Activated naive CD4-positive, alpha-beta T cell treated with Interleukin-2 at 50 U/mL for 16 hours (primary cell): Measurements from ENCODE around the gene TEX264.
A peak's percentile ranks its signal among the peaks of the same experiment; 100 is the strongest.
"Not testable (repeated sequence)": the region's sequence is repeated elsewhere in the genome, so short reads cannot be mapped to it uniquely, and the experiment has no call there.

ENCODE experiments used
- DNase-seq: peaks from one replicate; pipeline ENCODE4 v3.0.0-alpha.2; 2020

The TEX264 gene, protein sequence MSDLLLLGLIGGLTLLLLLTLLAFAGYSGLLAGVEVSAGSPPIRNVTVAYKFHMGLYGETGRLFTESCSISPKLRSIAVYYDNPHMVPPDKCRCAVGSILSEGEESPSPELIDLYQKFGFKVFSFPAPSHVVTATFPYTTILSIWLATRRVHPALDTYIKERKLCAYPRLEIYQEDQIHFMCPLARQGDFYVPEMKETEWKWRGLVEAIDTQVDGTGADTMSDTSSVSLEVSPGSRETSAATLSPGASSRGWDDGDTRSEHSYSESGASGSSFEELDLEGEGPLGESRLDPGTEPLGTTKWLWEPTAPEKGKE

DNA sequence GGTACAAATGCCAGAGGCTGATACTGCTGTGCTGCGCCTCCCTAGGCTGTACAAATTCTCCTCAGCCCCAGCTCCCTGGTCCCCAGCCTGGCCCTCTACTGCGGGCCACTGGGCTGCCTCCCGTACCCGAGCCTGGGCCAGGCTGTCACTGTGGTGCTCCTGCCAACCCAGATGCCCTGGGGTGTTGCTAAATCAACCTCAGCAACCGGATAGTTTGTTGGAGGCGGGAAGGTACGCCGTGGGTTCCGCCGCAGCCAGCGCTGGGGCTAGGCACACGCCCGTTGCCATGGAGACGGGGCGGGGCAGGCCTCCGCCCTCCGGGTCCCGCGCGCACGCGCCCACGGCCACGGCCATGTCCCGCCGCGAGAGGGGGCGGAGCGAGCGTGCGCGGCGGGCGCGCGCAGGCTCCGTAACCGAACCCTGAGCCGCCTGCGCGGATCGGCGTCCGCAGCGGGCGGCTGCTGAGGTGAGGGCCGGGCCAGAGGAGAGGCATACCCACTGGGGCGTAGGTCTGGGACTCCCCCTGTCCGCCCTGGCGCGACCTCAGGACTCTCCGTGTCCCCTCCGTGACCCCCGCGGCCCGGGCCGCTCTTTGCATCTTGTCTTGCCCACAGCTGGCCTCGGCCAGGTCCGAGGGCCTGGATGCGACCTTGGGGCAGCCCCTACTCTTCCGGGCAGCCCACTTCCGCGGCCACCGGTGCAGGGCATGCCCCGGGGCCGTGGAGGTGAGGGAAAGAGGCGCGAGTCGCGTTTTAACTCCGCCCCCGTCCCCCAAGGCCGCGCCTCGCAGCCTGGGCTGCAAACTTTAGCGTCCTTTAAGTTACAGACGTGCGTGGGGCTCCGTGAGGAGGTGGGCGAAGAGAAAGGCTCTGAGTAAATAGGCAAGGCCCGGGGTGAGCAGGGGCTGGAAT is at the start of gene TEX264:
TEX264 (plus strand) TSS at position 430 of the 911 bp plus-strand sequence. CDS start 3,053 bp downstream, outside the sequence.
- peak; percentile 92 for DNase-seq

DNA sequence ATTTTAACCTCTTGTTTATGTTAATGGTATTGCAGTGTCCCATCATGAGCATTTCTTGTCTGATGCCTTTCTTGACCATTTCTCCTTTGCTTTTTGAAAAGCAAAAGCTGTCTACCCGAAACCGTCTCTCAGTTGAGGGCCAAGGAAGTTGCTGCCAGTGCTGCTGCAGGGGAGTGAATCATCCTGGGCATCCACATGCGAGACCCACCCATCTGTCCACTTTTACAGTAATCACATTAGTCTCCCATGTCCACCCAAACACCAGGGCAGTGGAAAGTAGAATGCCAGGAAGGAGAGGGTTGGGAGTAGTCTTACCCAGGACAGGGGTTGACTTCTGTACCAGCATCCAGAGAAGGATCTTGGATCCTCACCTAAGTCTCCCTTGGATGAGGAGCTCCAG is 48.6 kb upstream of the TEX264 start:
- DNase-seq: no peak

DNA sequence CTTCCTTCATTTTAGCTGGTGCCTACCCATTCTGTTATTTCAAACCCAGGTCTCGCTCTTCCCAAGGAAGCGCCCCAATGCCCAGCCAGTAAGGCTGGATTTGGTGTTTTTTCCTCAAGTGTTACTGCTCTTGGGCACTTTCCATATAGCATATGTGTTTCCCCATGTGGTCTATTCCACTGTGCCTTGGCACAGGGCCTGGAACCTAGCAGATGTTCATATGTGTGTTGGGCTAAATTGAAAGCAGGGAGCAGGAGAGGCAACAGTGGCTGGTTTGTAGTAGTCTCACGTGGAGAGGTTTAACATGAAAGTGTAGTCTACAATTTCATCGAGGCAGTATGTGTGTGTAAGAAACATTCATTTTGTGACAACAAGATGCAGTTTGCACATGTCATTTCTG is 48.2 kb upstream of the TEX264 start:
- DNase-seq: no peak

DNA sequence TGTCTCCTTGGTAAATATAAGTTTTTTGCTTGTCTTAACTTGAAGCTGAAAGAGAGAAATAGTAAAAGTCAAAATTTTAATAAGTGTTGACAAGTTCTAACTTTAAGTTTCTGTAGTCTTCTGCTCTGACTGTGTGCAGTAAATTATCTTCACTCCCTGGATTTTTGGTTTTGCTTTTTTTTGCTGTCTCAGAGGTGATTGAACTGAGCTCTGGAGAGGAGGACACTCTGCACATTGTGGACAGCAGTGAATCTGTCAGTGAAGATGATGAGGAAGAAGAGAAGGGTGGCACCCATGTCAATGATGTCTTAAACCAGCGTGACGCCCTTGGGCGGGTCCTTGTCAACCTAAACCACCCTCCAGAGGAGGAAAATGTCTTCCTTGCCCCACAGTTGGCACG is 40.5 kb upstream of the TEX264 start:
- no peak for DNase-seq

DNA sequence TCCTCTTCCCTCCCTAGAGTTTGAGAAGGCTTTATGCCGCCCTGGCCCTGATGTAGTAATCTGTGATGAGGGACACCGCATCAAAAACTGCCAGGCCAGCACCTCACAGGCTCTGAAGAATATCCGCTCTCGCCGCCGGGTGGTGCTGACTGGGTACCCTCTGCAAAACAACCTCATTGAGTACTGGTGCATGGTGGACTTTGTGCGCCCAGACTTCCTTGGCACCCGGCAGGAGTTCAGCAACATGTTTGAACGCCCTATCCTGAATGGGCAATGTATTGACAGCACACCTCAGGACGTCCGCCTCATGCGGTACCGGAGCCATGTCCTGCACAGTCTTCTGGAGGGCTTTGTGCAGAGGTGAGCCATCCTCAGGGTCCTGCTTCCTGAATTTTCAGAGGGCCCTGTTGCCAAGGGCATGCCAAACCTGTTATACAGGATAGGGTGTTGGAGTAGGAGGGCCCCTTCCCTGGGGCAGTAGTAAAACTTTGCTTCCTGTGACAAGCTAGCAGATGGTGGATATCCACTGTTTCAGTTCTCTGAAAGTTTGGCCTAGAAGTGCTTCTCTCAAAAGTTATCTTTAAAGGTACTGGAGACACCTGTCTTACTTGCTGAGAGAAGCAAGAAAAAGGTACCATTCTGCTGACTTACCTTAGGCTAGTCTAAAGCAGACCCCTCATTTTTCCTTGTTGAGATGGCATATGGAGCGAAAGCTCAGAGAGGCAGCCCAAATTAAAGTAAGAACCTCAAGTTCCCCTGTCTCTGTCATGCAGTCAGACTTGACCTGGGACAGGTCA is 33.7 kb upstream of the TEX264 start:
- no peak for DNase-seq

DNA sequence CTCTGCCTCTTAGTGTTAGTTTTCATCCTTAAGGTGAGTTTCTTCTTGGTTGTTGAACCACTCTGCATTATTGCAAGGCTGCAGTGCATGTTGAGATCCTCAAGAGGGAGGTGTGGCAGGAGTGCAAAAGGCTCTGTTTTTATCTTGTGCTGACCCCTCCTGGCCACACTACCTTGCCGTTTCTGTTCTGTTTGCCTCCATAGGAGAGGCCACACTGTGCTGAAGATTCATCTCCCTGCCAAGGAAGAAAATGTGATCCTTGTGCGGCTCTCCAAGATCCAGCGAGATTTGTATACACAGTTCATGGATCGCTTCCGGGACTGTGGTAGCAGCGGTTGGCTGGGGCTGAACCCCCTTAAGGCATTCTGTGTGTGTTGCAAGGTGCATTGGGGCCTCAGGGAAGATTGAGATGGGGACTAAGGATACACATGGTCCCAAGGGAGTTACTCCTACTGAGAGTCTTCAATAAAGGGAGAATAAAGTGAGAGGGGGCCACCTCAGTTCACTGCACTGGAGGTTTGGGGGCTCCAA is 33.0 kb upstream of the TEX264 start:
- peak; percentile 3 for DNase-seq

DNA sequence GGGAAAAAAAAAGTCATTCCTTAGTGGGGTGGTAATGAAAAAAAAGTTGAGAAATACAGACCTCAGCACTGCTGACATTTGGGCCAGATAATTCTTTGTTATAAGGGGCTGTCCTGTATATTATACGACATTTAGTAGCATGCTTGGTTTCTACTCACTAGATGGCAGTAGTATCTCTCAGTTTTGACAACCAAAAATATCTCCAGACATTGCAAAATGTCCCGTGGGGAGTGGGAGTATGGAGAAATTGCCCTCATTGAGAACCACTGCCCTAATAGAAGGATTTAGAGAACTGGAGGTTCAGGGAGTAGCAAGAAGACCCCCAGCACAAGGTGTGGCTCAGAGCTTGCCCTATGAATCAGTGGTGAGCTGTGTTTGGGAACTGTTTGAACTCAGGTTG is 28.6 kb upstream of the TEX264 start:
- no peak for DNase-seq

DNA sequence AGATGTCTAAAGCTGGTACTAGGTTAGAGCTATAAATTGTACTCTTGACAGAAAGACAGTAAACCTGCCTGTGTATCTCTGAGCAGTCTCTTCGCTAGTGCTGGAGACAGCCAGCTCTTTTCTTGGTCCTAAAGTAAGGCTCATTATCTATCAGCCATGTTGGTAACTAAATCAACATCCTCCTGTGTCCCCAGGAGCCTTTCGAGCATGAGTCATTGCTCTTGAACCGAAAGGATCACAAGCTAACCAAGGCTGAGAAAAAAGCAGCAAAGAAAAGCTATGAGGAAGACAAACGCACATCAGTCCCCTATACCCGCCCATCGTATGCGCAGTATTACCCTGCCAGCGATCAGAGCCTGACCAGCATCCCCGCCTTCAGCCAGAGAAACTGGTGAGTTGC is 25.0 kb upstream of the TEX264 start:
- no peak for DNase-seq

DNA sequence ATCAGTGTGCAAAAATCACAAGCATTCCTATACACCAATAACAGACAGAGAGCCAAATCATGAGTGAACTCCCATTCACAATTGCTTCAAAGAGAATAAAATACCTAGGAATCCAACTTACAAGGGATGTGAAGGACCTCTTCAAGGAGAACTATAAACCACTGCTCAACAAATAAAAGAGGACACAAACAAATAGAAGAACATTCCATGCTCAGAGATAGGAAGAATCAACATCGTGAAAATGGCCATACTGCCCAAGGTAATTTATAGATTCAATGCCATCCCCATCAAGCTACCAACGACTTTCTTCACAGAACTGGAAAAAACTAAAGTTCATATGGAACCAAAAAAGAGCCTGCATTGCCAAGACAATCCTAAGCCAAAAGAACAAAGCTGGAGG is 18.9 kb upstream of the TEX264 start:
- not testable (repeated sequence) for DNase-seq

DNA sequence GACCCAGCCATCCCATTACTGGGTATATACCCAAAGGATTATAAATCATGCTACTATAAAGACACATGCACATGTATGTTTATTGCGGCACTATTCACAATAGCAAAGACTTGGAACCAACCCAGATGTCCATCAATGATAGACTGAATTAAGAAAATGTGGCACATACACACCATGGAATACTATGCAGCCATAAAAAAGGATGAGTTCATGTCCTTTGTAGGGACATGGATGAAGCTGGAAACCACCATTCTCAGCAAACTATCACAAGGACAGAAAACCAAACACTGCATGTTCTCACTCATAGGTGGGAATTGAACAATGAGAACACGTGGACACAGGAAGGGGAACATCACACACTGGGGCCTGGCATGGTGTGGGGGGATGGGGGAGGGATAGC is 17.6 kb upstream of the TEX264 start:
- DNase-seq: not testable (repeated sequence)

DNA sequence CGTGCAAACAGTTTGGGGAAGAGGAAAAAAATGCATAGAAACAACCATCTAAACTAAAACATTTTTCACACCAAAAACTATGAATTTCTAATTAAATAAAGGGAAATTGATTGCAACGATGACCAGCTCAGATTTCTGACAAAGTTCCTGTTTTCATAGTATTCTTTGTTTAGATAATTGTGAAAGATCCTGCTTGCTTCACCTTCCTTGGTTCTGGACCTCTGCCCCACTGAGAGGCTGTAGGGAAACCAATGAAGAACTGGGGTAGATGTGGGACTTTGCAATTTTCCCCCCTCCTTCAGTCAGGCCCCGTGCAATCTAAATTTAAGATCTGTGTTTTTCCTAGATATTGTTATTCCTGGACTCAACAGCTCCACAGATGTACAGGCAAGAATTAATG is 13.8 kb upstream of the TEX264 start:
- no peak for DNase-seq

DNA sequence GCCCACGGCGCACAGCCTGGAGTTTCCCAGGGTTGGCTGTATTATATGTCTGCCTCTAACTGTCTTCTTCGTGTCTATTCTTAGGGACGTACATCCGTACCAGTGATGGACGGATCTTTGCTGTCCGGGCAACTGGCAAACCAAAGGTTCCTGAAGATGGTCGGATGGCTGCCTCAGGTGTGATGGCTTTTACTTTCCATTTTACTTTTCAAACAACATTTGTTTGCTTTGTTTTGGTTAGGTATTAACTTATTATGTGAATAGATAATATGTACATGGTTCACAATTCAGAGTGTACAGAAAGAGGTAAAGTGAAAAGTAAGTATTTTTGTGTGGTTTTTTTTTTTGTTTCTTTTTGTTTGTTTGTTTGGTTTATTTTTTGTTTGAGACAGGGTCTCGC is 11.1 kb upstream of the TEX264 start:
- no peak for DNase-seq

DNA sequence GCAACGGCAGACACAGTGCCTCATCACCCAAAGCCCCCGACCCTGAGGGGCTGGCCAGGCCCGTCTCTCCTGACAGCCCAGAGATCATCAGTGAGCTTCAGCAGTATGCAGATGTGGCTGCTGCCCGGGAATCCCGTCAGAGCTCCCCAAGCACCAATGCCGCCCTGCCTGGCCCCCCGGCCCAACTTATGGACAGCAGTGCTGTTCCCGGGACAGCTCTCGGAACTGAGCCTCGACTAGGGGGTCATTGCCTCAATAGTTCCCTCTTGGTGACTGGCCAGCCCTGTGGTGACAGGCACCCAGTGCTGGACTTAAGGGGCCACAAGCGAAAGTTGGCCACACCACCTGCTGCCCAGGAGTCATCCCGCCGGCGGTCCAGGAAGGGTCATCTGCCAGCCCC is 8.6 kb upstream of the TEX264 start:
- DNase-seq: no peak

DNA sequence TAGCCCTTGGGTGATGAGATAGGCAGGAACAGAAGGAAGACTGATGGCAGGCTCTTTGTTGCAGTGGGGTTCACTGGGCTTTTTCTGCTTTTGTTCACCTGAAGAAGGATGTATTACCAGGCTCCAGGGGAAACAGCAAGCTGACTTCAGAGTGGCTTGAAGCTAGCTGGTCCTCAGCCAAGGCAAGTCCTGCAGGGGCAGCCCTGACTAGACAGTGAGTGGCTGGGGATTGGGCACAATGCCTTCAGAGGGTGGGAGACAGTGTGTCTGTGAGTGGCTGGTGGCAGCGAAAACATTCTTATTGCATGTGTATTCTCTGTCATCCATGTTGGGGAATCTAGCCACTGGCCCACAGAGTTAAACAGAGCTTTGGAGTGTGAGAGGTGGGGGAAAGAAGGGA is 2.3 kb upstream of the TEX264 start:
- DNase-seq: no peak

DNA sequence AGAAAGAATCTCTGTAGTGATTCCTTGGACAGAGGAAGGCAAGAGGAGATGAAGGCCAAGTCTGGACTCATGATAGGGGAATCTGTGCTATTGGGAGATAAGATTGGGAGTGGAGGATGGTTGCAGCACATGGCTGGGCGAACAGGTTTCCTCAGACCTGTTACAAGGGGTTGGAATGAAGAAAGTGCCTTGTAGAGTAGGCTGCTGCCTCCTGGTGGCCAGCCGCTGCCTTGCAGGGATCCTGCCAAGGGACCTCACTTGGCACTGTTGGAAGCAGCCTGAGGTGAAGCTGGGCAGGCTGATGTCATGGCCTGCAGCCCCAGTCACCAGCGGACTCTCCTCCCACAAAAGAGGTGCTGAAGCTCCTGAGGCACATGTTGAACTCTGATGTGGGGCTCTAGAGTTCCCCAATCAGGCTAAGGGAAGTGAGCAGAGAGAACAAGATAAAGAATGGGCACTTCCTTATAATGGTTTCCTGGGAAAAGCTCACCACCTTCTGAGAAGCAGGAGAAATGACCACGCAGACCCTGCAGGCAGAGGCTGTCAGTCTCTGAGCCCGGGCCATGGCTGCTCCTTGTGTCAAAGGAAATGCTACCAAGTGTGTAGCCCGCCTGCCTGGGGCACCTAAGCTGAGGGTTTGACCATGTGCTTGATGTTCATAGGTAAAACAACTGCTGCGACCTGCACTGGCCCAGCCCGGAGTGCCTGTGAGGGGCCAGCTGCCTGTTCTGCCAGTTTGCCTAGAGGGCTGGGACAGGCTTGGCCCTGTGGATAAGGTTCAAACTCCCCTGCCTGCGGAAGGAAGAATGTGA is 1.6 kb upstream of the TEX264 start:
- DNase-seq: peak; percentile 84

DNA sequence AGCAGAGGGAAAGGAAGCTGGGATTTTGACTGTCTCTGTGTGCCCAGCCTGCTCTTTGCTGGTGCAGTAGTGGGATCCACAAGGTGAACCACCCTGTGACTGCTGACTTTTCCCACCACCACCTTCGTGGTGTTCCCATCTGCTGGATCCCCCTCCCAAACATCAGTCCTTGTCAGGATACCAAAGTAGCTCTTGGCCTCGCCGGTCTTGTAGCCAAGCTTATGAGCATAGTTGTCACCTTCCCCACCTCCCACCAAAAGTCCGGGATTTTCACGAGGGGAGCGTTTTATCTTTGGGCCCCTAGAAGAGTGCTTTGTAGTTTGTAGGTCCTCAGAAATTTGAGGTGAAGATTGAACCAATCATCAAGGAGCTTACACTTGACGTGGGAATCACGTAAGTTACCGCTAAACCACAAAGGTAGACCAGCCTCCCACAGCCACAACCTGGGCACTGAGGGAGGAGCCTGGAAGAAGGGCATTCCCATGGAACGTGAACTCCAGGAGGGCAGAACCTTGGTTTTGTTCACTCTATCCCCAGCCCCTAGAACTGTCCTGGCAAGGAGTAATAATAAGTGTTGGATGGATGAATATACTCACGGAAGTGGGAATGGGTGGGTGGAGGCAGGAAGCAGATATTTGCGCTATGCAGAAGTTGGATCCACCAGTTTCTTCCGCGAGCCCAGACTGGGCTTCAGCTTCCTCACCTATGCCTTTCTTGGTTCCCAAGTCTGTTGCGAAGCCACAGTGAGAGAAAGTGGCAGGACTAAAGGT is 814 bp upstream of the TEX264 start:
- DNase-seq: peak; percentile 34

DNA sequence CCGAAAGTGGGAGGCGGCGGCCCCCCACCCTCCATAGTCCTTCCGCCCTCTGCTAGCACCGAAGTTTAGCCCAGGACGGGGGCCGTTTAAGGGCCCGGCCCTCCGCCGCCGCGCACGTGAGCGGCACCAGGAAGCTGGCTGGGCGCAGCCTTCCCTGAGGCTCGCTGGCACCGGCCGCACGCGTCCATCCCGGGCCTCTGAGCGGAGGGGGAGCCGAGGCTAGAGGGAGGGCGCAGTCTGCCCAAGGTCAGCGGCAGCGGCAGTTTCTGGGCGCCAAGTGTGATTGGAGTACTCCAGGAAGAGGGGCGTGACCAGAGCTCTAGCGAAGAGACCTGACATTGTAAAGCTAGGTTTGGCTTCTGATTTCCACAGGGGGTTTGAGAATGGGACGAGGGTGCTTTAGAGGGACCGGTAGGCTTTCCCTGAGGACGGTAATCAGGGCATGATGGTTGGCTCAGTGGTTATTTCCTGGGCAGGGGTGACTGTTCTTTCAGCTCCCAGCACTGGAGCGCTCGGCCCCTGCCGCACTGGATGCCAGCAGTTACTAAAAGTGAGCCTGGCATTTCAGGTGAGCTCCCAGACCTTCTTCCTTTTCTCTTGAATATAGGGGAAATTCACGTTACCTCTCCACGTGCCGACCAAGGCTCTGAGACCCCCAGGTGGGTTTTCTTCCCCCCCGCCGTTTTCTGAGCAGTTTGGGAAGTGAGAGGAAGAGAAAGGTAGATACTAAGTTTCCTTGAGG is 853 bp downstream of the TEX264 start:
- DNase-seq: peak; percentile 65

DNA sequence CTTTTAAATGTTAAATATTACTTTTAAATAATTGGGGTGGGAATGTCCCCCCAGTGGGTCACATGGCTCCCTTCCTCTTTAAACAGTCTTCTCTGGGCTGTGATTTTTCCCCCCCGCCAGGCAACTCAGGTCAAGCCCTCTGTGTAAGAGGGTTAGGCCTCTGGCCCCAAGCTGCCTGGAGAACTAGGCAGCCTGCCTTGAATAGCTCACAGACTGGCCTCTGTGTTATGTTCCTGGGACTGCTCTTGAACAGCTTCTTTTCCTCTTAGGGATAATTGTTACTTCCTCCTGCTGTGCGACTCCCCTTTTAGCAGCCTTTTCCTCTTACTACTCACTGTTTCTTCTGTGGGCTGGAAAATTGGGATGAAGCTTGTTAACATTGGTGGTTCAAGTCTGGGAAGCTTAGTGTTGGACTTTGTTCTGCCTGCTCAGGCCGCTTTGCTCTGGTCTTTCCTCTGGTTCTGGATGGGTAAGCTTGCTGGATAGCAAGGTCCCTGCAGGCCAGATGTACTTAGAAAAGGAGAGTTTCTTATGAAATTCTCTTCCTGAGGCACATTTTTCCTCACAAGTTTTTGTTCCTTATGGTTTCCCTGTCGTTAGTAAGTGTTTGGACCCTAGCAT is 2.2 kb downstream of the TEX264 start:
- peak; percentile 1 for DNase-seq

DNA sequence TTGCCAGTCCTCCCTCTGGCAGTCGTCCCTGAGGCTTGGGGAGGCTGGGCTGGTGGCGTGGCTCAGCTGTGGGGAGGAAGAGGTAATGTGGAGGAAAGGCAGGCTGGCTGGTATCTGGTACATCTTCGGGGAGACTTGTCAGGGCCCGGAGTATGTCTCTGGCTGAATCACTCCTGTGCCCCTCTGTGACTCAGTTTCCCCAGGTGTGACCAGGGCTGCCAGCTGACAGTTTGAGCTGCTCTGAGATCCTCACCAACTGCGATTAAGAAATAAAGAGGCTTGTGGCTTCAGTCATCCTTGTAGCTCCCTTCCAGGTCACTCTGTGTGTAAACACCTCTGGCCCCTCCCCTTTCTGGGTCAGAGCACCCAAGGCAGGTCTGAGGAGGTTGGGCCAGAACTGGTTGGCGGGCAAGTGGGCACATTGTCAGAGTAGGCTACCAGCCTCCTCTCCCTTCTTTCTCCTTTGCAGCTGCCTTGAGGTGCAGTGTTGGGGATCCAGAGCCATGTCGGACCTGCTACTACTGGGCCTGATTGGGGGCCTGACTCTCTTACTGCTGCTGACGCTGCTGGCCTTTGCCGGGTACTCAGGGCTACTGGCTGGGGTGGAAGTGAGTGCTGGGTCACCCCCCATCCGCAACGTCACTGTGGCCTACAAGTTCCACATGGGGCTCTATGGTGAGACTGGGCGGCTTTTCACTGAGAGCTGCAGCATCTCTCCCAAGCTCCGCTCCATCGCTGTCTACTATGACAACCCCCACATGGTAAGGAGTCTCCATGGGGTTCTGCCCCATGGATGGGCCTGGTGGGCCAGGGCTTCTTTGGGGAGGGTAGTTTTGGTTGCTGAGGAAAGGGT is 3.0 kb downstream of the TEX264 start:
- peak; percentile 1 for DNase-seq
